Cardiac septum (tissue), 1 donor: Measurements from ENCODE around the gene C2orf42. TPM values are rescaled to one million over a fixed set of nuclear protein-coding genes. Genes with fewer than 3 reads are reported as not detected.
"Not testable (repeated sequence)": the region's sequence is repeated elsewhere in the genome, so short reads cannot be mapped to it uniquely, and the experiment has no call there.

ENCODE experiments used
- DNase-seq: peaks from one replicate; pipeline ENCODE4 v3.0.0-alpha.2; 2020; ENCODE audit warnings: low spot score
- intact Hi-C: fragments of 100-400 bp; cut with DNase I; formaldehyde crosslinking; loops from one replicate; pipeline ENCODE4 v1.14.0; 2022
- total RNA-seq: library from RNA; stranded (reverse); fragmentation: NEBNext Ultra II Directional; extraction: Animal tissue kit (Norgen Biotek cat#: 25700); gene quantifications from one replicate; pipeline ENCODE4 v1.2.1, GENCODE V29; 2021
- donor health status: DM: no; HTN: no; CAD: no.

C2orf42 gene
- total RNA-seq, 1 donor from 2014 or later, result 12.3 TPM

GRCh38 chr2:70134323-70134983 is 56.4 kb downstream of the C2orf42 start:
- not testable (repeated sequence) for DNase-seq

GRCh38 chr2:70133491-70134322 is 57.1 kb downstream of the C2orf42 start:
- intact Hi-C loops, result no loop called here
- no peak for DNase-seq

More at GRCh38 chr2:70134323-70134983, 56.4 kb downstream of the C2orf42 start:
- intact Hi-C loops, result not testable (repeated sequence)

- no peak for DNase-seq
- intact Hi-C loops, result no loop called here
Observed at GRCh38 chr2:70133127-70133452, 57.7 kb downstream of the C2orf42 start.

GRCh38 chr2:70132244-70133126 is 58.3 kb downstream of the C2orf42 start:
- no peak for DNase-seq
- intact Hi-C loops, result no loop called here

GRCh38 chr2:70131344-70132143 is 59.3 kb downstream of the C2orf42 start:
- intact Hi-C loops, DNase-seq: not testable (repeated sequence)

- intact Hi-C loops, result no loop called here
- no peak for DNase-seq
Observed at GRCh38 chr2:70128005-70128404, 62.8 kb downstream of the C2orf42 start.

GRCh38 chr2:70126413-70126812 is 64.4 kb downstream of the C2orf42 start:
- DNase-seq, result no peak
- intact Hi-C loops, result no loop called here

- intact Hi-C loops, result no loop called here
- no peak for DNase-seq
Observed at GRCh38 chr2:70125498-70125898, 65.3 kb downstream of the C2orf42 start.

- intact Hi-C loops, result loop anchor here (1.0 kb wide), 1 partner anchor 39 kb away; no protein-coding TSS in a partner anchor
- peak; percentile 88 for DNase-seq
Observed at GRCh38 chr2:70124983-70125480, 65.8 kb downstream of the C2orf42 start.

GRCh38 chr2:70123829-70124116 is 67.0 kb downstream of the C2orf42 start:
- intact Hi-C loops, result loop anchor here (1.0 kb wide), 1 partner anchor 37 kb away; no protein-coding TSS in a partner anchor
- no peak for DNase-seq

GRCh38 chr2:70123051-70123828 is 67.6 kb downstream of the C2orf42 start:
- DNase-seq, result no peak
- intact Hi-C loops, result no loop called here

GRCh38 chr2:70122470-70122869 is 68.3 kb downstream of the C2orf42 start:
- intact Hi-C loops, result no loop called here
- no peak for DNase-seq

GRCh38 chr2:70121627-70122372 is 69.0 kb downstream of the C2orf42 start:
- no peak for DNase-seq
- intact Hi-C loops, result no loop called here

- no peak for DNase-seq
- intact Hi-C loops, result no loop called here
Observed at GRCh38 chr2:70118798-70119454, 71.9 kb downstream of the C2orf42 start.

GRCh38 chr2:70116936-70117552 is 73.8 kb downstream of the C2orf42 start:
- DNase-seq, result no peak
- intact Hi-C loops, result no loop called here

GRCh38 chr2:70115646-70116442 is 75.0 kb downstream of the C2orf42 start:
- no peak for DNase-seq
- intact Hi-C loops, result no loop called here
